ENCODE results near the gene SLAMF1.
"Not testable (repeated sequence)": the region's sequence is repeated elsewhere in the genome, so short reads cannot be mapped to it uniquely, and the experiment has no call there.

SLAMF1 gene

GRCh38 chr1:160646711-160647328, at the start of gene SLAMF1:
TSS of gene SLAMF1 (minus strand) at chr1:160647044. CDS start at chr1:160646945, 99 bp downstream.
- peak in 1 of 3 donors; percentile 59 for DNase-seq (ENCODE audit: low read depth in 3 of 3)

GRCh38 chr1:160692390-160692789, 45.5 kb upstream of the SLAMF1 start:
- not testable (repeated sequence) for DNase-seq (ENCODE audit: low read depth in 3 of 3)

GRCh38 chr1:160685266-160685665, 38.4 kb upstream of the SLAMF1 start:
- DNase-seq (ENCODE audit: low read depth in 3 of 3), result no peak

GRCh38 chr1:160682983-160683865, 36.4 kb upstream of the SLAMF1 start:
- no peak for DNase-seq (ENCODE audit: low read depth in 3 of 3)

GRCh38 chr1:160681891-160682140, 35.0 kb upstream of the SLAMF1 start:
- no peak for DNase-seq (ENCODE audit: low read depth in 3 of 3)

- peak; percentile 78 to 87 (median 84) for DNase-seq (ENCODE audit: low read depth in 3 of 3)
Measured at GRCh38 chr1:160681066-160681890, 34.4 kb upstream of the SLAMF1 start.

GRCh38 chr1:160680399-160680798, 33.6 kb upstream of the SLAMF1 start:
- no peak for DNase-seq (ENCODE audit: low read depth in 3 of 3)

- no peak for DNase-seq (ENCODE audit: low read depth in 3 of 3)
Measured at GRCh38 chr1:160679893-160680292, 33.0 kb upstream of the SLAMF1 start.

- no peak for DNase-seq (ENCODE audit: low read depth in 3 of 3)
Measured at GRCh38 chr1:160676869-160677597, 30.2 kb upstream of the SLAMF1 start.

- peak; percentile 54 to 67 (median 67) for DNase-seq (ENCODE audit: low read depth in 3 of 3)
Measured at GRCh38 chr1:160675641-160676410, 29.0 kb upstream of the SLAMF1 start.

- DNase-seq (ENCODE audit: low read depth in 3 of 3), result no peak
Measured at GRCh38 chr1:160674415-160674814, 27.6 kb upstream of the SLAMF1 start.

- no peak for DNase-seq (ENCODE audit: low read depth in 3 of 3)
Measured at GRCh38 chr1:160672789-160673695, 26.2 kb upstream of the SLAMF1 start.

- no peak for DNase-seq (ENCODE audit: low read depth in 3 of 3)
Measured at GRCh38 chr1:160671603-160672517, 25.0 kb upstream of the SLAMF1 start.

- DNase-seq (ENCODE audit: low read depth in 3 of 3), result no peak
Measured at GRCh38 chr1:160670701-160671100, 23.9 kb upstream of the SLAMF1 start.

GRCh38 chr1:160669802-160670201, 23.0 kb upstream of the SLAMF1 start:
- DNase-seq (ENCODE audit: low read depth in 3 of 3), result no peak

- no peak for DNase-seq (ENCODE audit: low read depth in 3 of 3)
Measured at GRCh38 chr1:160669276-160669675, 22.4 kb upstream of the SLAMF1 start.

- DNase-seq (ENCODE audit: low read depth in 3 of 3), result no peak
Measured at GRCh38 chr1:160667896-160668295, 21.1 kb upstream of the SLAMF1 start.

- no peak for DNase-seq (ENCODE audit: low read depth in 3 of 3)
Measured at GRCh38 chr1:160666079-160666442, 19.2 kb upstream of the SLAMF1 start.

Measured in stimulated activated CD4-positive, alpha-beta T cell treated with anti-CD3 and anti-CD28 coated beads, TNF-alpha, amount 100 ng/mL, for 48 hours (primary cell).